ENCODE results near the gene ST6GALNAC4. TPM values are rescaled to one million over a fixed set of nuclear protein-coding genes. Genes with fewer than 3 reads are reported as not detected.

Gene ST6GALNAC4, protein sequence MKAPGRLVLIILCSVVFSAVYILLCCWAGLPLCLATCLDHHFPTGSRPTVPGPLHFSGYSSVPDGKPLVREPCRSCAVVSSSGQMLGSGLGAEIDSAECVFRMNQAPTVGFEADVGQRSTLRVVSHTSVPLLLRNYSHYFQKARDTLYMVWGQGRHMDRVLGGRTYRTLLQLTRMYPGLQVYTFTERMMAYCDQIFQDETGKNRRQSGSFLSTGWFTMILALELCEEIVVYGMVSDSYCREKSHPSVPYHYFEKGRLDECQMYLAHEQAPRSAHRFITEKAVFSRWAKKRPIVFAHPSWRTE
- 10 to 100 TPM; 26.3 to 36.7 (median 32.3) TPM for total RNA-seq
- 24.3 TPM for polyA plus RNA-seq
- long read RNA-seq, donor 1, transcript ST6GALNAC4-202 (5 exons, 1,013 nt): minor isoform, 14 of 113 reads
- long read RNA-seq, donor 1, transcript ST6GALNAC4-201 (6 exons, 1,691 nt): major isoform, 75 of 113 reads
- long read RNA-seq, donor 1, partial matches to known transcripts: 6 of 113 reads
- long read RNA-seq, donor 1, other reads (novel, unspliced or antisense): 15 of 113 reads
- long read RNA-seq, donor 2, transcript ST6GALNAC4-201 (6 exons, 1,691 nt): major isoform, 11 of 18 reads
- long read RNA-seq, donor 2, partial matches to known transcripts: 1 of 18 reads
- long read RNA-seq, donor 2, other reads (novel, unspliced or antisense): 1 of 18 reads
- long read RNA-seq, donor 3, transcript ST6GALNAC4-202 (5 exons, 1,013 nt): minor isoform, 12 of 72 reads
- long read RNA-seq, donor 3, transcript ST6GALNAC4-201 (6 exons, 1,691 nt): major isoform, 48 of 72 reads
- long read RNA-seq, donor 3, partial matches to known transcripts: 4 of 72 reads
- long read RNA-seq, donor 3, other reads (novel, unspliced or antisense): 8 of 72 reads
- long read RNA-seq, donor 4, transcript ST6GALNAC4-201 (6 exons, 1,691 nt): major isoform, 10 of 11 reads
- long read RNA-seq, donor 4, partial matches to known transcripts: 1 of 11 reads
- long read RNA-seq, donor 4, other reads (novel, unspliced or antisense): 0 of 11 reads

DNA sequence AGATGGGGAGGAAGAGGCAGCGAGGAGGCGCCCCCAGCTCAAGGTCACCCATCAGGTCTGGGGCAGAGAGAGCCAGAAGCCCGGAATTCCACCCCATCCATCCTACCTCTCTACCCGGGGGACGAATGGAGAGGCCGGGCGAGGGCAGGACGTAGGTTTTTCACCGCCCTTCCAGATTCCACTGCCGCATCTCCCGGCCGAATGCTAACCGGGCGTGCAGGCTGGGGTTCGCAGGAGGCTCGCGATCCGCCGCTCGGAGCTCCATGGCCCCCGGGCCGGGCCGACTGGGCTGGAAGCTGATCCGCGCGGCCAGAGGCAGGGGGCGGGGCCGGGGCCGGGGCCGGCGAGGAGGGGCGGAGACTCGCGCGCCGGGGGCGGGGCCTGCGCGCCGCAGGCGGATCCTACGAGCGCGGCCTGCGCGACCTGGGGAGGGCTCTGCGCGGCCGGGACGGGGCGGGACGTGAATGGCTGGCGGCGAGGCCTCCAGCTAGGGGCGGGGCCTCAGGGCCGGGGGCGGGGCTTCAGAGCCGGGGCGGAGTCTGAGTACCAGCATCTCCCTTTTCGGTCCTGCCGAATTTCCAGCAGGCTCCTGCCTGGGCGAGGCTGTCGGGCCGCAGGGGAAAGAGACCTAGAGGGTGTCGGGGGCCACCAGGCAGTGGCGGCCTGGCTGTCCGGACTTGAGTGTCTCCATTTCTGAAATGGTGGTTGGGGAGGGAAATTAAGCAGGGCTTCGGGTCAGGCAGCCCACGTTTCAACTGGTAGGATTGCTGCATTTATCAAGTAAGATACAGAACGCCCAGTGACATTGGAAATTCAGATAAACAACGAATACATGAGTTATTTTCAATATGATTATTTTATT is at the start of gene ST6GALNAC4:
Gene ST6GALNAC4 (minus strand): TSS at position 322 of the 862 bp plus-strand sequence. CDS start 622 bp downstream, outside the sequence.
- 2% methylated on average over 71 of the region's 71 CpGs for WGBS
- intact Hi-C loops (cut with DNase I): loop anchor here in 2 of 4 donors (2.0 to 5.0 kb wide), 3 partner anchors 35 to 115 kb away; partner anchors contain the start of genes AK1 (in 1 of the 2) and FPGS (in 1 of the 2)
- DNase-seq (peak; percentile 95 to 99 (median 98)), ATAC-seq (peak; percentile 87 to 95)
- no peaks in the 10 kb centered on the region for H3K9me3 ChIP-seq (ENCODE audit: control insufficient read depth, low read length)
- H3K4me3 ChIP-seq (ENCODE audit: low read length): peak within 1 kb of the TSS; percentile 65
- peak within 1 kb of the TSS; percentile 77 for H3K27ac ChIP-seq (ENCODE audit: low read length)
- H3K27me3 ChIP-seq (ENCODE audit: control insufficient read depth, insufficient read depth): no peaks in the 10 kb centered on the region
- H3K4me1 ChIP-seq (ENCODE audit: control insufficient read depth, insufficient read depth, low read length): peaks cover 15% of the 10 kb centered on the region

DNA sequence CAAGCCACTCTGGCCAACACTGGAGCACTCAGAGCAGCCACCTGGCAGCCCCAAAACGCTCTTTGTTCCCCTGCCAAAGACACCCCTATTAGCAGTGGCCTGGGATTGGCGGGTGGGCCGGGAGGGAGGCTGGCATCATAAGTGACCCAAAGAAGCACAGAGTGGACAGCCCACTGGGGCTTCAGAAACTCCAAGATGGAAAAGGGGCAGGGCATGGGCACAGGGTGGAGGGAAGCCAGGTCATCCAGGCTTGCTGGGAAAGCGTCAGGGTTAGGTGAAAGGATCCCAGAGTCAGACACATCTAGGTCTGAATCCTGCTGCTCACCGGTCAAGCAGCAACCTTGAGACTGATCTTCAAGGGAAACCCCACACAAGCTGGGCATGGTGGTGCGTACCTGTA is 49.1 kb upstream of the ST6GALNAC4 start:
- H3K9me3 ChIP-seq (ENCODE audit: control insufficient read depth, low read length): no peaks in the 10 kb centered on the region
- peak overlapping the region; percentile 94 for H3K27ac ChIP-seq (ENCODE audit: low read length)
- ATAC-seq: no peak
- H3K4me3 ChIP-seq (ENCODE audit: low read length): no peak overlapping the region
- DNase-seq: no peak
- no peaks in the 10 kb centered on the region for H3K27me3 ChIP-seq (ENCODE audit: control insufficient read depth, insufficient read depth)
- intact Hi-C loops (cut with DNase I): no loop called here
- 42% methylated on average over 6 of the region's 6 CpGs for WGBS
- peaks cover 46% of the 10 kb centered on the region for H3K4me1 ChIP-seq (ENCODE audit: control insufficient read depth, insufficient read depth, low read length)

DNA sequence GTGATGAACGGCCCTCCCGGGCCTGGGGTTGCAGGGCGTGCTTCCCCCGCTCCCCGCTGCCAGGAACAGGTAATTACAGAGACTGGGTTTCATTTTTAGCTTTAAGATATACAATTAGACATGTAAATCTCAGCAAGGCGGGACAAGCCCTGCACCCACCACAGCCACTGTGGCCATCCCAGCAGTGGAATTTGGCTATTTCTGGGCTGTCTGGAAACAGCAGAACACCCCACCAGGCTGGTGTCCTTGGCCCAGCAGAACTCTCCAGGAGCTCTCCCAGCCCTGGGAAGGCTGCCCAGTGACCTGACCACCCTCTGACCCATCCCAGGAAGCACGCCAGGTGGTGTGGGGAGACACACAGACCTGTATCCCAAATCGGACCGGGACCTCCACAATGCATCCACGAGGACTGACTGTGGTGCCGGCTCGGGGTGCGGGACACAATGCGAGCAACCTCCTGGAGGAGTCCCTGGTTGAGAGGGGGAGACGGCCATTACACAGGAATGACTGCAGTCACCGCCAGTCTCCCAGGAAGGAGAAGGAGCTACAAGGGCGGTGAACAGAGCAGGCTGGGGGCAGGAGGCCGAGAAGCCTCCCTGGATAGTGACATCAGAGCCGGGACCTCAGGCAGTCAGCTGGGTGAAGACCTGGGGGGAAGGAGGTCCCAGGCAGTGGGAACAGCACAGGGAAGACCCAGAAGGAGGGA is 46.7 kb upstream of the ST6GALNAC4 start:
- no peaks in the 10 kb centered on the region for H3K27me3 ChIP-seq (ENCODE audit: control insufficient read depth, insufficient read depth)
- WGBS: 80% methylated on average over 19 of the region's 19 CpGs
- H3K27ac ChIP-seq (ENCODE audit: low read length): peak overlapping the region; percentile 0
- H3K4me3 ChIP-seq (ENCODE audit: low read length): no peak overlapping the region
- DNase-seq (peak in 2 of 3 donors; percentile 55 to 78), ATAC-seq (no peak)
- intact Hi-C loops (cut with DNase I): no loop called here
- peaks cover 42% of the 10 kb centered on the region for H3K4me1 ChIP-seq (ENCODE audit: control insufficient read depth, insufficient read depth, low read length)
- H3K9me3 ChIP-seq (ENCODE audit: control insufficient read depth, low read length): no peaks in the 10 kb centered on the region

DNA sequence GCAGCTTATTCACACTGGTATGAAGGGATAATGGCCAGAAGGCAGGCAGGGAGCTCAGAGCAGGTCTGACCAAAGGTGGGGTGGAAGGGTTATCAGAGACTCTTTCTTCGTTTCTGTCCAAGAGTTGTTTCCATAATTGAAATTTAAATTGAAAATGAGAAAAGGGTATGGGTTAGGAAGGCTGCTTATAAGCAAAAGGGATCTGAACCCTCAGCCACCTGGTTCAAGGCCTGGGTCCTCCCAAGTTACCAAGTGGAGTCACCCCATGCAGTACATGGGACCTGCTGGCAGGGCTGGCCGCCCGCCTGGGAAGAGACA is 46.2 kb upstream of the ST6GALNAC4 start:
- ATAC-seq: no peak
- DNase-seq: no peak
- no peaks in the 10 kb centered on the region for H3K9me3 ChIP-seq (ENCODE audit: control insufficient read depth, low read length)
- intact Hi-C loops (cut with DNase I): no loop called here
- H3K27me3 ChIP-seq (ENCODE audit: control insufficient read depth, insufficient read depth): no peaks in the 10 kb centered on the region
- no peak overlapping the region for H3K4me3 ChIP-seq (ENCODE audit: low read length)
- 81% methylated on average over 3 of the region's 3 CpGs for WGBS
- no peak overlapping the region for H3K27ac ChIP-seq (ENCODE audit: low read length)
- peaks cover 37% of the 10 kb centered on the region for H3K4me1 ChIP-seq (ENCODE audit: control insufficient read depth, insufficient read depth, low read length)

DNA sequence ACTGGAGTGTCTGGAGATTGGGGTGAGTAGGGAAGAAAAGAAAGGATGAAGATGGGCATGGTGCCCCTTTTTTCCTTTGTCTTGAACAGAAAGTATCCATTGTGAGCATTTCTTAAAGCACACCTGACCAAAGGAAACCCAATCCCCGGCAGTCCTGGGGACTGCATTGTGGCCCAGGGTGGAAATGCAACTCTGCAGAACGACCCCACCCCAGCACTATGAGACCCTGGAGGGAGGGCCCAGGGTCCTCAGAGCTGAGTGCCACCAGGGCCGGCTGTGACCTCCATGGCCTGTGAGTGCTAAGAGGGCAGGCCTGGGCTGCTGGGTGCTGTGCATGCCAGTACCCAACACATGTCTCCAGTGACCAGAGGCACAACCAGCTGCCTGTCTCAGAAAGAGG is 45.4 kb upstream of the ST6GALNAC4 start:
- peaks cover 32% of the 10 kb centered on the region for H3K4me1 ChIP-seq (ENCODE audit: control insufficient read depth, insufficient read depth, low read length)
- 58% methylated on average over 3 of the region's 3 CpGs for WGBS
- ATAC-seq (no peak), DNase-seq (peak; percentile 0 to 41 (median 36))
- H3K27ac ChIP-seq (ENCODE audit: low read length): no peak overlapping the region
- no peak overlapping the region for H3K4me3 ChIP-seq (ENCODE audit: low read length)
- H3K27me3 ChIP-seq (ENCODE audit: control insufficient read depth, insufficient read depth): no peaks in the 10 kb centered on the region
- intact Hi-C loops (cut with DNase I): no loop called here
- no peaks in the 10 kb centered on the region for H3K9me3 ChIP-seq (ENCODE audit: control insufficient read depth, low read length)

DNA sequence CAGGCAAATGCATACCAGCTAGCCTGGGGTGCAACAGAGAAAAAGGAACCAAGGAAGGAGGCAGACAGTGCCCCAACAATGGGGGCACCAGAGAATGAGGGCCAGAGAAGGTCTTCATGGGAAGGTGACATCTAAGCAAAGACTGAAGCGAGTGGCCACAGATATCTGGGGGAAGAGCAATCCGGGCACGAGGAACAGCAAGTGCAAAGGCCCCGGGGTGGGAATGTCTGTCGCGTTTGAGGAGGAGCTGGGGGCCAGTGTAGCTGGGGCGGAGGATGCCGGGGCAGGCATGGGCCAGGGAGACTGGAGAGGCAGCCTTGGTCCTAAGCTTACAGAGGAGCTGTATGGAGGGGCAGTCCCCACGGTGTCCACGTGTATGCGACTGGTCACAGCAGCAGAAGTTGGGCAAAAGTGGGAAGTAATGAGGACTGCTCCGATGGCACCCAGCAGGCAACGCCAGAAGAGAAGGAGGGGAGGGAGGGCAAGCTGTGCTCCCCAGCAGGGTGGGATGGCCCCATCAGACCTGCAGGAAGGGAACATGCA is 44.8 kb upstream of the ST6GALNAC4 start:
- DNase-seq: peak; percentile 4 to 53 (median 26)
- intact Hi-C loops (cut with DNase I): no loop called here
- WGBS: 96% methylated on average over 13 of the region's 13 CpGs
- no peaks in the 10 kb centered on the region for H3K9me3 ChIP-seq (ENCODE audit: control insufficient read depth, low read length)
- no peak overlapping the region for H3K27ac ChIP-seq (ENCODE audit: low read length)
- no peaks in the 10 kb centered on the region for H3K27me3 ChIP-seq (ENCODE audit: control insufficient read depth, insufficient read depth)
- no peak overlapping the region for H3K4me3 ChIP-seq (ENCODE audit: low read length)
- ATAC-seq: no peak
- H3K4me1 ChIP-seq (ENCODE audit: control insufficient read depth, insufficient read depth, low read length): peaks cover 26% of the 10 kb centered on the region

DNA sequence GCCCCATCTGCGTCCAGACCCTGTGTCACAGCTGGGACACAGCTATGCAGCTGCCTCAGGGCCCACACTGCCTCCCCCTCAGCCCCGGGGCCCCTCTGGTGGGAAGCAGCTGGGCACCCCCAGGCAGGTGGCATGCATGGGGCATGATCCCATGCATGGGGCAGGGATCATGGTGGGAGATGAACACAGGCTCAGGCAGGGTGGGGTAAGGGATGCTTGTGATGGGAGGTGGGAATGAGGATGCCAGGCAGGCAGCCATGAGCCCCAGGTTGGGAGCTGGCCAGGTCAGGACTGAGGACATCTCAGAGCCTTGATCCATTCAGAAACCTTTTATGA is 44.3 kb upstream of the ST6GALNAC4 start:
- H3K9me3 ChIP-seq (ENCODE audit: control insufficient read depth, low read length): no peaks in the 10 kb centered on the region
- no peak overlapping the region for H3K4me3 ChIP-seq (ENCODE audit: low read length)
- peaks cover 22% of the 10 kb centered on the region for H3K4me1 ChIP-seq (ENCODE audit: control insufficient read depth, insufficient read depth, low read length)
- no peak overlapping the region for H3K27ac ChIP-seq (ENCODE audit: low read length)
- no peak for ATAC-seq
- no peaks in the 10 kb centered on the region for H3K27me3 ChIP-seq (ENCODE audit: control insufficient read depth, insufficient read depth)
- WGBS: 94% methylated on average over 2 of the region's 2 CpGs
- intact Hi-C loops (cut with DNase I): no loop called here
- DNase-seq: peak in 1 of 3 donors; percentile 43

DNA sequence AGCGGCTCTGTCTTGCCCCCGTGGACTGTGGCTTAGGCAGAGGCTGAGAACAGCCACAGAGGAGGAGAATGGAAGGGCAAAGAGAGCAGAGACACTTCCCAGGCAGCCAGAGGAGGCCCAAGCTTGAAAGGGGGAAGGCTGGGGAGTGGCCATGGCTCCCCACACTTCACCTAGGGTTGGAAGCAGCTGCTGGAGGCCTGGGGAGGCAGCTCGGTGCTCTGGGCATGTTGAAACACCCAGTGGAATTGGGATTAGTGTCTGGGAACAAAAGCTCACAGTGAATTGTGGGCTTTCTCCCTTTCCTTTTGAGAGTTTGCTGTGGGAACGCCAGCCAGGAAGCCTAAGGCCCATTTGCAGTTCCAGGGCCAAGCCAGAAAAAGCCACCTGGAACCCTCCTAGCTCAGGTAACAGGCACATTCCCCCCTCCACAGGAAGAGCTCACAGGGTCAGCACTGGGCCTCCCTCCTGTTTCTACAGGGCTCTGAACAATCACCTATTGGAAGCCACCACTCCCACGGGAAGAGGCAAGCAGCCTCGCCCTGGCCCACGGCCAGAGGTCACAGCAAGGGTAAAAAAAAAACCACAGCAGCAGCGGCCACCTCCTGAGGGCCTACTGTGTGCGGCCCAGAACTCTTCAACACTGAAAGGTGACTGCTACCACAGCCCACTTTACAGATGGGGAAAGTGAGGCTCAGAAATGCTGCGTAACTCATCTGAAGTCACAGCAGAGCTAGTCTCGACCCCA is 43.7 kb upstream of the ST6GALNAC4 start:
- intact Hi-C loops (cut with DNase I): no loop called here
- Histone ChIP-seq H3K9me3 (ENCODE audit: control insufficient read depth, low read length) (no peaks in the 10 kb centered on the region), H3K27ac (ENCODE audit: low read length) (peak overlapping the region; percentile 14), H3K4me3 (ENCODE audit: low read length) (no peak overlapping the region), H3K4me1 (ENCODE audit: control insufficient read depth, insufficient read depth, low read length) (peaks cover 21% of the 10 kb centered on the region), H3K27me3 (ENCODE audit: control insufficient read depth, insufficient read depth) (no peaks in the 10 kb centered on the region)
- ATAC-seq: no peak
- DNase-seq: peak in 2 of 3 donors; percentile 10 to 58
- WGBS: 47% methylated on average over 11 of the region's 11 CpGs

DNA sequence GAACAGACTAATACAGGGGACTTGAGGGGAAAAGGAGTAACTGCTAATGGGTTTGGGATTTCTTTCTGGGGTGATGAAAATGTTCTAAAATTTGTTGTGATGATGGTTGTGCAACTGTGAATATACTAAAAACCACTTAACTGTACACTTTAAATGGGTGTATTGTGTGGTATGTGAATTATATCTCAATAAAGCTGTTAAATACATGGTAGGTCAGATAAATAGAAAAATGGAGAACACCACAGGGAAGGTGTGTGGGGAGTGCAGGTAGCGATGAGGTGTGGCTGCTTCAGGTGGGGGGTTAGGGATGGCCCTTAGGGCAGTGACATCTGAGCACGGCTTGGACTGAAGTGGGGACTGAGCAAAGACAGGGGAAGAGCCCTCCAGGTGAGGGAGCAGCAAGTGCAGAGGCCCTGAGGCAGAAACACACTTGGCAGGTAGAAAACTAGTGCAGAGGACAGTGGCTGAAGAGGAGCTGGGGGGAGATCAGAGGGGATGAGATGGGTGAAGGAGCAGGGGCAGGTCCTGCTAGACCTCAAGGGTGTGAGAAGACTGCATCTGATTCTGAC is 43.1 kb upstream of the ST6GALNAC4 start:
- Histone ChIP-seq H3K27ac (ENCODE audit: low read length) (peak overlapping the region; percentile 14), H3K4me3 (ENCODE audit: low read length) (no peak overlapping the region), H3K27me3 (ENCODE audit: control insufficient read depth, insufficient read depth) (no peaks in the 10 kb centered on the region), H3K4me1 (ENCODE audit: control insufficient read depth, insufficient read depth, low read length) (peaks cover 23% of the 10 kb centered on the region), H3K9me3 (ENCODE audit: control insufficient read depth, low read length) (no peaks in the 10 kb centered on the region)
- peak; percentile 1 to 30 (median 11) for DNase-seq
- intact Hi-C loops (cut with DNase I): no loop called here
- no peak for ATAC-seq
- 93% methylated on average over 2 of the region's 2 CpGs for WGBS
